ENCODE measurements around the gene FOXK2. TPM values are rescaled to one million over a fixed set of nuclear protein-coding genes. Genes with fewer than 3 reads are reported as not detected.
"Not testable (repeated sequence)": the region's sequence is repeated elsewhere in the genome, so short reads cannot be mapped to it uniquely, and the experiment has no call there.

FOXK2 gene
- total RNA-seq, 1 donor from 2014 or later = 60.4 TPM

GRCh38 chr17:82502207-82502606 is 17.3 kb upstream of the FOXK2 start:
- no peaks in the 10 kb centered on the region for H3K27me3 Mint-ChIP-seq
- TF ChIP-seq, protein P1, sequence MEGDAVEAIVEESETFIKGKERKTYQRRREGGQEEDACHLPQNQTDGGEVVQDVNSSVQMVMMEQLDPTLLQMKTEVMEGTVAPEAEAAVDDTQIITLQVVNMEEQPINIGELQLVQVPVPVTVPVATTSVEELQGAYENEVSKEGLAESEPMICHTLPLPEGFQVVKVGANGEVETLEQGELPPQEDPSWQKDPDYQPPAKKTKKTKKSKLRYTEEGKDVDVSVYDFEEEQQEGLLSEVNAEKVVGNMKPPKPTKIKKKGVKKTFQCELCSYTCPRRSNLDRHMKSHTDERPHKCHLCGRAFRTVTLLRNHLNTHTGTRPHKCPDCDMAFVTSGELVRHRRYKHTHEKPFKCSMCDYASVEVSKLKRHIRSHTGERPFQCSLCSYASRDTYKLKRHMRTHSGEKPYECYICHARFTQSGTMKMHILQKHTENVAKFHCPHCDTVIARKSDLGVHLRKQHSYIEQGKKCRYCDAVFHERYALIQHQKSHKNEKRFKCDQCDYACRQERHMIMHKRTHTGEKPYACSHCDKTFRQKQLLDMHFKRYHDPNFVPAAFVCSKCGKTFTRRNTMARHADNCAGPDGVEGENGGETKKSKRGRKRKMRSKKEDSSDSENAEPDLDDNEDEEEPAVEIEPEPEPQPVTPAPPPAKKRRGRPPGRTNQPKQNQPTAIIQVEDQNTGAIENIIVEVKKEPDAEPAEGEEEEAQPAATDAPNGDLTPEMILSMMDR (IDR thresholded peaks at IDR 0.05) = no peak
- no peak overlapping the region for H3K4me3 Mint-ChIP-seq
- H3K4me1 Mint-ChIP-seq = peaks cover 17% of the 10 kb centered on the region
- intact Hi-C loops (cut with micrococcal nuclease) = no loop called here
- ChIA-PET POLR2A (interaction anchor here (0.6 to 1.2 kb wide), 2 partner anchors 53 to 405 kb away, joined by 3 to 5 read pairs; no protein-coding TSS in a partner anchor), CTCF (no interaction called here)
- ATAC-seq (ENCODE audit: low read depth) = no peak
- no peaks in the 10 kb centered on the region for H3K9me3 Mint-ChIP-seq
- no peak overlapping the region for H3K27ac Mint-ChIP-seq
- no peak for DNase-seq
- H3K36me3 Mint-ChIP-seq (ENCODE audit: low read depth) = no peaks in the 10 kb centered on the region

GRCh38 chr17:82503094-82503727 is 16.3 kb upstream of the FOXK2 start:
- Mint-ChIP-seq H3K4me1 (peaks cover 18% of the 10 kb centered on the region), H3K9me3 (no peaks in the 10 kb centered on the region), H3K4me3 (no peak overlapping the region), H3K27me3 (no peaks in the 10 kb centered on the region), H3K27ac (no peak overlapping the region), H3K36me3 (ENCODE audit: low read depth) (no peaks in the 10 kb centered on the region)
- no peak for ATAC-seq (ENCODE audit: low read depth)
- TF ChIP-seq, protein P1 (IDR thresholded peaks at IDR 0.05) = no peak
- ChIA-PET POLR2A (interaction anchor here (0.7 to 1.1 kb wide), 2 partner anchors 11 to 404 kb away, joined by 3 to 5 read pairs; no protein-coding TSS in a partner anchor), CTCF (no interaction called here)
- intact Hi-C loops (cut with micrococcal nuclease) = no loop called here
- DNase-seq = no peak

DNA sequence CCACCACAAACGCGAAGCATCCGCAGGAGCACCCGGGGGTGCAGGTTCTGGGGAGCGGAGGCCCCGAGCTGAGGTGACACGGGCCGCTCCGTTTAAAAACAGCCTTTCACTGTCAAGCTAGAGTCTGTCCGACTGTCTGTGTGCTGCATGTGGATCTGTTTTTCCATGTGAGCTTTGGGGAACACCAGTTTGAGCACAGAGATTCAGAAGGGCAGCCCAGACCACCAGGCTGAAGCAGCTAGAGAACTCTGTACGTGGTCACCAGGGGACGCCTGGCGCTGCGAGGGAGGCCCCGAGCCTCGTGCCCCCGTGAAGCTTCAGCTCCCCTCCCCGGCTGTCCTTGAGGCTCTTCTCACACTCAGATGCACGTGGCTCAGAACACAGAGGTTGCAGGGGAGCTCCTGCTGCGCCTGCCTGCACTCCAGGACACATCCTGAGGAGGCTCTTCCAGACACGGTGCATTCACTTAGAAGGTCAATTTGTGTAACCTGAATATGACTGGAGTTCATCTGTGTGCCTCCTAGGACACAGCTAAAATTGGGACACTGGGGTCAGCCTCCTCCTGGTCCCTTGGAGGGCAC is 15.7 kb upstream of the FOXK2 start:
- H3K27ac Mint-ChIP-seq = no peak overlapping the region
- DNase-seq (no peak), ATAC-seq (ENCODE audit: low read depth) (no peak)
- peaks cover 17% of the 10 kb centered on the region for H3K4me1 Mint-ChIP-seq
- intact Hi-C loops (cut with micrococcal nuclease) = no loop called here
- ChIA-PET CTCF (no interaction called here), POLR2A (interaction anchor here (0.6 to 1.1 kb wide), 2 partner anchors 11 to 71 kb away, joined by 3 read pairs; no protein-coding TSS in a partner anchor)
- no peaks in the 10 kb centered on the region for H3K36me3 Mint-ChIP-seq (ENCODE audit: low read depth)
- H3K27me3 Mint-ChIP-seq = no peaks in the 10 kb centered on the region
- no peak overlapping the region for H3K4me3 Mint-ChIP-seq
- TF ChIP-seq, protein P1 (IDR thresholded peaks at IDR 0.05) = no peak
- no peaks in the 10 kb centered on the region for H3K9me3 Mint-ChIP-seq

DNA sequence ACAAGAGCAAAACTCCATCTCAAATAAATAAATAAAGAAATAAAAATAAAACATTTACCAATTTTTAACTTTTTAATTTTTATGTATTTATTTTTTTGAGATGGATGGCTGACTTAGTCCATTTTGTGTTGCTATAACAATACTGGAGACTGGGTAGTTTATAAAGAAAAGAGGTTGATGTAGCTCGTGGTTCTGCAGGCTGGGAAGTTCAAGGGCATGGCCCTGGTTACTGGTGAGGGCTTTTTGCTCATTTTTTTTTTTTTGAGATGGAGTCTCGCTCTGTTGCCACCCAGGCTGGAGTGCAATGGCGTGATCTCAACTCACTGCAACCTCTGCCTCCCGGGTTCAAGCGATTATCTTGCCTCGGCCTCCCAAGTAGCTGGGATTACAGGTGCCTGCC is 14.2 kb upstream of the FOXK2 start:
- H3K36me3 Mint-ChIP-seq (ENCODE audit: low read depth) = no peaks in the 10 kb centered on the region
- ChIA-PET CTCF (no interaction called here), POLR2A (interaction anchor here (0.6 to 2.1 kb wide), 3 partner anchors 14 to 67 kb away, joined by 3 to 17 read pairs (median 3); partner anchors contain the start of gene FOXK2)
- H3K27me3 Mint-ChIP-seq = no peaks in the 10 kb centered on the region
- no peak overlapping the region for H3K4me3 Mint-ChIP-seq
- peaks cover 15% of the 10 kb centered on the region for H3K4me1 Mint-ChIP-seq
- no peak for ATAC-seq (ENCODE audit: low read depth)
- intact Hi-C loops (cut with micrococcal nuclease) = no loop called here
- TF ChIP-seq, protein P1 (IDR thresholded peaks at IDR 0.05) = no peak
- H3K27ac Mint-ChIP-seq = no peak overlapping the region
- no peaks in the 10 kb centered on the region for H3K9me3 Mint-ChIP-seq
- DNase-seq = no peak

GRCh38 chr17:82506402-82506801 is 13.1 kb upstream of the FOXK2 start:
- intact Hi-C loops (cut with micrococcal nuclease); H3K27me3 Mint-ChIP-seq; H3K36me3 Mint-ChIP-seq (ENCODE audit: low read depth); H3K9me3 Mint-ChIP-seq: not testable (repeated sequence)
- ATAC-seq (ENCODE audit: low read depth) (peak; percentile 98), DNase-seq (peak; percentile 33)
- Mint-ChIP-seq H3K4me3 (peak overlapping the region; percentile 29), H3K27ac (peak overlapping the region; percentile 41), H3K4me1 (peaks cover 19% of the 10 kb centered on the region)
- CTCF ChIA-PET = interaction anchor here (1.0 to 1.1 kb wide), 2 partner anchors 13 kb away, joined by 3 read pairs; partner anchors contain the start of gene FOXK2
- POLR2A ChIA-PET = interaction anchor here (0.6 to 2.1 kb wide), 8 partner anchors 11 to 486 kb away, joined by 3 to 17 read pairs (median 6); partner anchors contain the start of genes FOXK2 and NARF

All from activated B cell treated with CpG ODN at 0.5 μM for 24 hours (primary cell).